HFFc6 (cell line): Measurements from ENCODE around the gene PTGER3. TPM values are rescaled to one million over a fixed set of nuclear protein-coding genes. Genes with fewer than 3 reads are reported as not detected.

Experiments
- DNase-seq: peaks from one replicate; pipeline ENCODE4 v3.0.0-alpha.2; 2018
- H3K27ac Mint-ChIP-seq: 2 replicates; pipeline ENCODE4 v1.8.0; 2020; ENCODE audit warnings: mild to moderate bottlenecking, mixed read lengths
- H3K27me3 Mint-ChIP-seq: 2 replicates; pipeline ENCODE4 v1.8.0; 2021; ENCODE audit warnings: mild to moderate bottlenecking, moderate library complexity, mixed read lengths; ENCODE audit not compliant: insufficient read depth
- H3K36me3 Mint-ChIP-seq: 2 replicates; pipeline ENCODE4 v1.8.0; 2021; ENCODE audit warnings: low read depth, mixed read lengths
- H3K4me1 Mint-ChIP-seq: 2 replicates; pipeline ENCODE4 v1.8.0; 2020; ENCODE audit warnings: low read depth, mixed read lengths
- H3K4me3 Mint-ChIP-seq: 2 replicates; pipeline ENCODE4 v1.8.0; 2020; ENCODE audit warnings: mild to moderate bottlenecking, moderate library complexity, mixed read lengths
- H3K9me3 Mint-ChIP-seq: 2 replicates; pipeline ENCODE4 v1.8.0; 2020; ENCODE audit warnings: mild to moderate bottlenecking, mixed read lengths
- total RNA-seq, 6 experiments: library from RNA; stranded (reverse); fragmentation: NEBNext Ultra II Directional; extraction: Animal tissue kit (Norgen Biotek cat#: 25700); gene quantifications; 2 replicates in 1 of 6; 3 replicates in 5 of 6; pipeline ENCODE4 v1.2.3, GENCODE V29; 2021
- TF ChIP-seq, protein P1 (sequence below): fragments of 200-600 bp; sonication (generic); IDR thresholded peaks from 2 replicates; pipeline ENCODE4 v1.5.0; 2021; ENCODE audit warnings: antibody characterized with exemption, mild to moderate bottlenecking

PTGER3 gene
- total RNA-seq, 6 experiments from 2014 or later: 0.40 to 2.1 (median 0.54) TPM

DNA sequence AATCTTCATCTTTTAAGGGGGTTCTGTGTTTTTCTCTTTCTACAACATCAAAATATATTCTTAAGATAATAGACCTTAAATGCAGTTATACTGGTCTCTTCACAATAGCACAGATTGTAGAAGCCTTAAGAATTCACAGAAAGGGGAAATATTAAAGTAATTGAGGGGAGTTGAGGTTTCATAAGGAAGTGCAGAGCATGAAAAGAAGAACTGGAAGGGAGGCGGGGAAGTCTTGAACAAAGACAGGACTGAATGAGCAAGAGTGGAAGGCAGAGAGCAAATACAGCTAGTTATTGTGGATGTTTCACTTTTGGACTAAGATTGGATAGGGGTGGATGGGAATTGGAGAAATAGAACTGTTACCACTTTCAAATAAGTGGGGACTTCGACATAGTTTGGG lies 67.7 kb downstream of the PTGER3 start:
- no peaks in the 10 kb centered on the region for H3K36me3 Mint-ChIP-seq
- DNase-seq: no peak
- peaks cover 2% of the 10 kb centered on the region; the same call in 1 of the 2 replicates for H3K27me3 Mint-ChIP-seq
- H3K27ac Mint-ChIP-seq: no peak overlapping the region
- no peaks in the 10 kb centered on the region for H3K4me1 Mint-ChIP-seq
- H3K9me3 Mint-ChIP-seq: peaks cover 8% of the 10 kb centered on the region
- H3K4me3 Mint-ChIP-seq: no peak overlapping the region
- TF ChIP-seq, protein P1, sequence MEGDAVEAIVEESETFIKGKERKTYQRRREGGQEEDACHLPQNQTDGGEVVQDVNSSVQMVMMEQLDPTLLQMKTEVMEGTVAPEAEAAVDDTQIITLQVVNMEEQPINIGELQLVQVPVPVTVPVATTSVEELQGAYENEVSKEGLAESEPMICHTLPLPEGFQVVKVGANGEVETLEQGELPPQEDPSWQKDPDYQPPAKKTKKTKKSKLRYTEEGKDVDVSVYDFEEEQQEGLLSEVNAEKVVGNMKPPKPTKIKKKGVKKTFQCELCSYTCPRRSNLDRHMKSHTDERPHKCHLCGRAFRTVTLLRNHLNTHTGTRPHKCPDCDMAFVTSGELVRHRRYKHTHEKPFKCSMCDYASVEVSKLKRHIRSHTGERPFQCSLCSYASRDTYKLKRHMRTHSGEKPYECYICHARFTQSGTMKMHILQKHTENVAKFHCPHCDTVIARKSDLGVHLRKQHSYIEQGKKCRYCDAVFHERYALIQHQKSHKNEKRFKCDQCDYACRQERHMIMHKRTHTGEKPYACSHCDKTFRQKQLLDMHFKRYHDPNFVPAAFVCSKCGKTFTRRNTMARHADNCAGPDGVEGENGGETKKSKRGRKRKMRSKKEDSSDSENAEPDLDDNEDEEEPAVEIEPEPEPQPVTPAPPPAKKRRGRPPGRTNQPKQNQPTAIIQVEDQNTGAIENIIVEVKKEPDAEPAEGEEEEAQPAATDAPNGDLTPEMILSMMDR: no peak

DNA sequence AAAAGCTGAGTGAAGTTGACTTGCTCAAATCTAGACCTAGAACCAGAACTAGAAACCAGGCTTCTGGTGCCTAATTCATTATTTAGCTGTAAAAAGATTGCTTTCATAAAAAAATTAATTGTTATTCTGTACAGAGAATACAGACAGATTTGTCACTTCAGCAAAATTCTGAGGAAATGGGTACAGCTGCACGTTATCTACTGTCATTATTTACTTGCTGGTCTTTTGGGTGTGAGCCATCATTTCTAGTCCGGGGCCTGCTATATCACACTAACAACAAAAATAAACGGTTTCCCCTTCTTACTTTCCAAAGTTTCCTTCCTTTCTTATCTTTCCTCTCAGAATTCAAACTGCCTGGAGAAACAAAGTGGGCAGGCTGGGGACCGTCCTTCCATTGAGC lies 68.3 kb downstream of the PTGER3 start:
- no peaks in the 10 kb centered on the region for H3K4me1 Mint-ChIP-seq
- H3K36me3 Mint-ChIP-seq: no peaks in the 10 kb centered on the region
- no peak for DNase-seq
- TF ChIP-seq, protein P1: no peak
- H3K27ac Mint-ChIP-seq: no peak overlapping the region
- H3K9me3 Mint-ChIP-seq: peaks cover 8% of the 10 kb centered on the region
- H3K27me3 Mint-ChIP-seq: peaks cover 2% of the 10 kb centered on the region; the same call in 1 of the 2 replicates
- no peak overlapping the region for H3K4me3 Mint-ChIP-seq

GRCh38 chr1:70978623-70979022 lies 69.0 kb downstream of the PTGER3 start:
- peaks cover 8% of the 10 kb centered on the region for H3K9me3 Mint-ChIP-seq
- TF ChIP-seq, protein P1: no peak
- no peaks in the 10 kb centered on the region for H3K4me1 Mint-ChIP-seq
- peaks cover 2% of the 10 kb centered on the region; the same call in 1 of the 2 replicates for H3K27me3 Mint-ChIP-seq
- H3K4me3 Mint-ChIP-seq: no peak overlapping the region
- DNase-seq: no peak
- H3K27ac Mint-ChIP-seq: no peak overlapping the region
- H3K36me3 Mint-ChIP-seq: no peaks in the 10 kb centered on the region

DNA sequence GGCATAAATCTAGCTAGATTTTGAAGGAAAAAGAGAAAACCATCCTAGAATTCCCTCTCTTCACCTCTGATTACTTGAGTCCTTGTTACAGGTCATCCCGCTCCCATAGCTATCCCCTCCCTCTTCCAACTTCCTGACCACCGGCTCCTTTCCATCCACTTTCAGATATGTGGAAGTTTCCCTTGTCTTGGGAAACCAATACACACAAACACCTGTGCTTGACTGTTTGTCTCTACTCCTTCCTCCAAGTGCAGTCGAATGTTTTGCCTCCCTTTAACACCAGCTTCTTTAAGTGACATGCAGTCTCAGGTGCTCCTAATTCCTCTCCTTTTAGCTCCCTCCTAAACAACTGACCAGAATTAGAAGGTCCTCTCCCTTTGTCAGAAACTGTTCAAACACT lies 70.0 kb downstream of the PTGER3 start:
- no peak overlapping the region for H3K4me3 Mint-ChIP-seq
- H3K9me3 Mint-ChIP-seq: peaks cover 8% of the 10 kb centered on the region
- TF ChIP-seq, protein P1: no peak
- H3K4me1 Mint-ChIP-seq: no peaks in the 10 kb centered on the region
- DNase-seq: no peak
- H3K27ac Mint-ChIP-seq: no peak overlapping the region
- peaks cover 2% of the 10 kb centered on the region; the same call in 1 of the 2 replicates for H3K27me3 Mint-ChIP-seq
- no peaks in the 10 kb centered on the region for H3K36me3 Mint-ChIP-seq

- Mint-ChIP-seq H3K4me3 (no peak overlapping the region), H3K27ac (no peak overlapping the region), H3K27me3 (peaks cover 2% of the 10 kb centered on the region; the same call in 1 of the 2 replicates), H3K4me1 (no peaks in the 10 kb centered on the region), H3K9me3 (peaks cover 8% of the 10 kb centered on the region), H3K36me3 (no peaks in the 10 kb centered on the region)
- TF ChIP-seq, protein P1: no peak
- DNase-seq: no peak
Measured at GRCh38 chr1:70977041-70977440, 70.6 kb downstream of the PTGER3 start.

DNA sequence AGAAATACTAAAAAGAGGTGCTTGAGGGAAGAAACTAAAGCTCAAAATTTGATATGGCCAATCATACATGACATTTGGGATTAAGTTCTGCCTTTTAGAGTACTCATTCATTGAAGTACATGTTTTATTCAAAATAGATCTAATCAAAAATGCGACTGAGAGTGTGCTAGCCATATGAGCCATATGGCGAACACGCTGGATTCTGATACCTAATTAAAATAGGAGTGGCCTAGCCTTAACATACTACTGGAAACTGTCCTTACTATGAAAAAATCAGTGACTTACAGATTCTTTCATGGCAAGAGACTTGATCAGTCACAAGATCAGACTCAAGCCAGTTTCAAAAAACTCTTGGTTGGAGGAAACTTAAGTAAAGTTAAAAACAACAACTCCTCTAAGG lies 73.9 kb downstream of the PTGER3 start:
- Mint-ChIP-seq H3K36me3 (no peaks in the 10 kb centered on the region), H3K9me3 (peaks cover 4% of the 10 kb centered on the region), H3K4me1 (no peaks in the 10 kb centered on the region), H3K4me3 (no peak overlapping the region), H3K27ac (no peak overlapping the region), H3K27me3 (peaks cover 2% of the 10 kb centered on the region; the same call in 1 of the 2 replicates)
- no peak for DNase-seq
- TF ChIP-seq, protein P1: no peak
